ENCODE results near the gene VSTM2L. TPM values are rescaled to one million over a fixed set of nuclear protein-coding genes. Genes with fewer than 3 reads are reported as not detected.

Gene VSTM2L
- total RNA-seq, 1 experiment from 2014 or later, result 0.71 TPM

GRCh38 chr20:37914367-37914671, 11.4 kb downstream of the VSTM2L start:
- Mint-ChIP-seq H3K27ac (ENCODE audit: unreplicated experiment) (no peak overlapping the region), H3K9me3 (ENCODE audit: low read depth, unreplicated experiment) (no peaks in the 10 kb centered on the region), H3K36me3 (ENCODE audit: insufficient read depth, unreplicated experiment) (no peaks in the 10 kb centered on the region), H3K27me3 (ENCODE audit: unreplicated experiment) (peaks cover 88% of the 10 kb centered on the region), H3K4me3 (ENCODE audit: low read depth, unreplicated experiment) (no peak overlapping the region), H3K4me1 (ENCODE audit: low read depth, unreplicated experiment) (no peaks in the 10 kb centered on the region)
- intact Hi-C loops (cut with micrococcal nuclease; ENCODE audit: unreplicated experiment), result no loop called here
- no peak for DNase-seq
- BruUV-seq (replicated peaks), result no TSS peak
- CTCF ChIA-PET, result no interaction called here
- no peak for TF ChIP-seq CTCF (IDR thresholded peaks at IDR 0.05; ENCODE audit: unreplicated experiment)

- no peak for TF ChIP-seq CTCF (IDR thresholded peaks at IDR 0.05; ENCODE audit: unreplicated experiment)
- DNase-seq, result no peak
- Mint-ChIP-seq H3K4me3 (ENCODE audit: low read depth, unreplicated experiment) (no peak overlapping the region), H3K4me1 (ENCODE audit: low read depth, unreplicated experiment) (no peaks in the 10 kb centered on the region), H3K36me3 (ENCODE audit: insufficient read depth, unreplicated experiment) (no peaks in the 10 kb centered on the region), H3K9me3 (ENCODE audit: low read depth, unreplicated experiment) (no peaks in the 10 kb centered on the region), H3K27me3 (ENCODE audit: unreplicated experiment) (peaks cover 85% of the 10 kb centered on the region), H3K27ac (ENCODE audit: unreplicated experiment) (no peak overlapping the region)
- BruUV-seq (replicated peaks), result no TSS peak
- intact Hi-C loops (cut with micrococcal nuclease; ENCODE audit: unreplicated experiment), result no loop called here
- CTCF ChIA-PET, result interaction anchor here (0.9 kb wide), 1 partner anchor 93 kb away, joined by 8 read pairs; no protein-coding TSS in a partner anchor
Observed at GRCh38 chr20:37914672-37915433, 11.9 kb downstream of the VSTM2L start.

GRCh38 chr20:37915434-37915787, 12.5 kb downstream of the VSTM2L start:
- H3K4me1 Mint-ChIP-seq (ENCODE audit: low read depth, unreplicated experiment), result no peaks in the 10 kb centered on the region
- H3K4me3 Mint-ChIP-seq (ENCODE audit: low read depth, unreplicated experiment), result no peak overlapping the region
- no peak for DNase-seq
- H3K27ac Mint-ChIP-seq (ENCODE audit: unreplicated experiment), result no peak overlapping the region
- H3K9me3 Mint-ChIP-seq (ENCODE audit: low read depth, unreplicated experiment), result no peaks in the 10 kb centered on the region
- peaks cover 83% of the 10 kb centered on the region for H3K27me3 Mint-ChIP-seq (ENCODE audit: unreplicated experiment)
- no TSS peak for BruUV-seq (replicated peaks)
- intact Hi-C loops (cut with micrococcal nuclease; ENCODE audit: unreplicated experiment), result no loop called here
- TF ChIP-seq CTCF (IDR thresholded peaks at IDR 0.05; ENCODE audit: unreplicated experiment), result no peak
- CTCF ChIA-PET, result interaction anchor here (0.9 kb wide), 1 partner anchor 92 kb away, joined by 8 read pairs; no protein-coding TSS in a partner anchor
- H3K36me3 Mint-ChIP-seq (ENCODE audit: insufficient read depth, unreplicated experiment), result no peaks in the 10 kb centered on the region

GRCh38 chr20:37915800-37916570, 13.1 kb downstream of the VSTM2L start:
- CTCF ChIA-PET, result interaction anchor here (0.9 to 1.0 kb wide), 2 partner anchors 77 to 92 kb away, joined by 5 to 8 read pairs; no protein-coding TSS in a partner anchor
- no peak for TF ChIP-seq CTCF (IDR thresholded peaks at IDR 0.05; ENCODE audit: unreplicated experiment)
- no peak for DNase-seq
- Mint-ChIP-seq H3K4me1 (ENCODE audit: low read depth, unreplicated experiment) (no peaks in the 10 kb centered on the region), H3K36me3 (ENCODE audit: insufficient read depth, unreplicated experiment) (no peaks in the 10 kb centered on the region), H3K27ac (ENCODE audit: unreplicated experiment) (no peak overlapping the region), H3K9me3 (ENCODE audit: low read depth, unreplicated experiment) (no peaks in the 10 kb centered on the region), H3K27me3 (ENCODE audit: unreplicated experiment) (peaks cover 85% of the 10 kb centered on the region), H3K4me3 (ENCODE audit: low read depth, unreplicated experiment) (no peak overlapping the region)
- intact Hi-C loops (cut with micrococcal nuclease; ENCODE audit: unreplicated experiment), result no loop called here
- BruUV-seq (replicated peaks), result no TSS peak
